NCI-H82 treated with DMSO at 0.1 percent for 48 hours (cell line): ENCODE measurements around the gene PRKCQ.

Source experiments
- DNase-seq: peaks from one replicate; lab custom pipeline; 2025; ENCODE audit not compliant: unreplicated experiment; lab: John Stamatoyannopoulos, UW

The PRKCQ gene

DNA sequence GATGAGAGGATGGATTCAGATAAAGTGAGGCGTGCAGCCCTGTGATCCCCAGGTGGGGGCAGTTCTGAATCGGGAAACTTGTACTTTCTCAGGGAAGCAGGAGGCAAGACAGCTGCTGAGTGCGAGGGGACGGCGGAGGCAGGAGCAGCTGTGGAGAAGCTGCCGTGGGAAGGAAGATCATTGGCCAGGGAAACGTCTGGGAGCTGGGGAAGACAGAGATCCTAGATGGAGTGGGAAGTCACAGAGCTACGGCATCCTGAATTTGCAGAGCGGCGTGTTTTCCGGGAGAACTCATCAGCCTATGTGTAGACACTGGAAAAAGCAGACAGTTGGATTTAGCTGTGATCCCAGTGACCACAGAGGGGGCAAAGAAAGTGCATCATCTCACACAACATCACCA, 9.2 kb downstream of the PRKCQ start:
- DNase-seq, result no peak

DNA sequence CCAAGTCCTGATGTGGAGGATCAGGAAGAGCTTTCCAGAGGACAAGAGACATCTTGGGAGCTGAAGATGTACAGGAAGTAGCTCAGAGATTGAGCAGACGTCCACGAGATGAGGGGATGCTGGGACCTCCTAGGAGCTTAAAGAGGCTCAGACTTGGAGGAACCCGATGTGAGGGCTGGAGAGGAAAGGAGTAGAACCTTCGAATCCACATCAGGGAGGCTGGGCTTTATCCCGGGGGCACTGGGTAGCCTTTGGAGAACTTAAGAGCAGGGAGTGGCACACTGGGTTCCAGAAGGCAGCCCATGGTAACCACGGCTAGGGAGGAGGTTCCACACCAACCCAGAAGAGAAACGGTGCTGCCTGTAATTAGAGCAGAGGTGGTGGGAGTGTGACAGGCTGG, 10.8 kb downstream of the PRKCQ start:
- DNase-seq, result no peak

DNA sequence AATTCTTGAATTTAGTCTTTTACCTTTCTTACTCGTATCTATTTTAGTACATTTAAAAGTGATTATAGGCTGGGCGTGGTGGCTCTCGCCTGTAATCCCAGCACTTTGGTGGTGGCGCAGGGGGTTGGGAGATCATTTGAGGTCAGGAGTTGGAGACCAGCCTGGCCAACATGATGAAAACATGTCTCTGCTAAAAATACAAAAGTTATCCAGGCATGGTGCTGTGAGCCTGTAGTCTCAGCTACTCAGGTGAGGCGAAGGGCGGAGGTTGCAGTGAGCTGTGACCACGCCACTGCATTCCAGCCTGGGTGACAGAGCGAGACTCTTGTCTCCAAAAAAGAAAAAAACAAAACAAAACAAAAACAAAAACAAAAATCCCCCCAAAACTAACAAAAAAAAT, 12.2 kb downstream of the PRKCQ start:
- DNase-seq, result no peak

DNA sequence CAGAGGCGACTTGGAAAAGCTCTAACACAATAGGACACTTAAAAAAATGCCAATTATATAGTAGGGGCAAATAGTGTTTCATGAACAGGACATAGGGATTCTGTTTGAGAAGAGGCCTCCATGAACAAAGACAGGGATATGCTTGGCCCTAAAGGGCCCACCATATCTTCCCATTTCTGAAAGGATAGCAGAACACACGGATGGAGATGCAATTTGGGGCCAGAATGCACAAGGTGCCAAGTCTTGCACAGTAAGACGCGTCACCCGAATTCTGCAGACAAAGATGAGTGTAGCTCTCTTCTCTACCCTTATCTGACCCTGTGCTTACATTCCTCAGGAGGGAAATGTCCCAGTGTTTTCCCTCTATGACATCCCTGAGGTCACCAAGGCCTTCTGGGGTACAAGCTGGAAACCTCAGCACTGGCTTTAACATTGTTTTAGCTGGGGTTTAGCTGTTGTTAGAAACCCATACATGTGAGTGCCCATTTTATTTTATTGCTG, 12.8 kb downstream of the PRKCQ start:
- no peak for DNase-seq

DNA sequence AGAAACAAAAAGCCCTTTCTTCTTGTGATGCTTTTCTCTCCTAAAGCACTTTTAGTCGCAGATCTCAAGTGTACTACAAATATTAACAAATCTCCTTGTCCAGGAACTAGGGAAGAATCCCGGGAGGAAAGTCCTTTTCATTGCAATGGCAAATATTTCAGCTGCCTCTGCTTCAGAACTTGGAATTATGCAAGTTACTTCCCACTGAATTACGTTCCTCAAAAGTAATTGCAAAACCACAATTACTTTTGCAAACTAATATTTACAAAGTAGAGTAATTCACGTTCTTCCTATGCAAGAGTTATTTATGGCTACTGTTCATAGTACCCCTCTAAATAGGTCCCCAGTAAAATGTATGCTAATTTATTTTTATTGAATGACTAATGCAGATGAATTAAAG, 14.5 kb downstream of the PRKCQ start:
- no peak for DNase-seq

DNA sequence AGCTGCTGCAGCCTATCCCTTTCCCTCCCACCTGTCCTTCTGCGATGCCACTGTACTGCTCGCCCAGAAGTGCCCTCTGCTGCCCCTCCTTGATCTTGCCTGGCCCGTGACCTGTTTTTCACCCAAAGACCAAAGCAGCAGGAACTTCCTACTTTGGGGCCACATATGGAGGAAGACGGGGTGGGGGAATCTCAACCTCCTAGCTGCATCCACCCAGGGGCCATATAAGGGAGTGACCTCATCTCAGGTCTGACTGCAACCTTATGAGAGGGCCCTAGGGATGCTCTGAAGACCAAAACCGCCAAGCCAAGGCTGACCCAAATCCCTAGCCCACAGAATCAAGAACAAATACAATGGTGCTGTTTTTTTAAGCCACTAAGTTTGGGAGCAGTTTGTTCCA, 15.7 kb downstream of the PRKCQ start:
- no peak for DNase-seq

DNA sequence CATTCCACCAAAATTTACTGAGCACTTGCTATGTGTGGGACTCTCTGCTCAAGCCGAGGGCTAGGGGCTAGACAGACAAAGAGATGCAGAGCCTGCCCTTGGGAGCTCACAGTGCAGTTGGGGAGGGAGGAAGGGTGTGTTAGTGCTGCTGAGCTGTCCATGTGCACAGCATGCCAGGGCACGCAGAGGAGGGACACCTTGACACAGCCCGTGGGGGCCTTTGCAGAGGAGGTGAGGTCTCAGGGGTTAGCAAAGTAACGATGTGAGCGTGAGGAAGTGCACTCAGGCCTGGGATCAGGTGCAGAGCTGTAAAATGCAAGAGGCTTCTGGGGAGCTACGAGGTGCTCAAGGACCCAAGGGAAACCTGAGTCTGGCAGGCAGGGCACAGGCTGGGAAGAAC, 16.3 kb downstream of the PRKCQ start:
- DNase-seq, result no peak

DNA sequence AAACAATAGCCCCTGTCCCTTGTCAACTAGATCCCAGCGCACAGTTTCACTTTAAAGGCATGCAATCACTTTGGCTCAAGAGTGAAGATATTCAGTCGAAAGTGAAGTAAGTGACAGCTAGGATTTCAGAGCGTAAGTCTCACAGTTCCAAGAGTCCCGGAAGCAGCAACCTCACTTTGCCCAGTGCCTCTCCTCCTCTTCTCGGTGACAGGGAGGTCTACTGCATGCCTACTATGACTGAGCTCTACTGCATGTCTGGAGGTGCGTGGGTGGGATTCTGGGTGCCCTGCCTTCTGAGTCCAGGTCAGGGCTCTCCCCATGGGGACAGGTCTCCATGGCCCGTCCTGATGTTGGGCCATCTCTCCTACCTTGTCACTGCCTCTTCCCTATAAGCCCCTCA, 17.0 kb downstream of the PRKCQ start:
- peak; percentile 15 for DNase-seq

DNA sequence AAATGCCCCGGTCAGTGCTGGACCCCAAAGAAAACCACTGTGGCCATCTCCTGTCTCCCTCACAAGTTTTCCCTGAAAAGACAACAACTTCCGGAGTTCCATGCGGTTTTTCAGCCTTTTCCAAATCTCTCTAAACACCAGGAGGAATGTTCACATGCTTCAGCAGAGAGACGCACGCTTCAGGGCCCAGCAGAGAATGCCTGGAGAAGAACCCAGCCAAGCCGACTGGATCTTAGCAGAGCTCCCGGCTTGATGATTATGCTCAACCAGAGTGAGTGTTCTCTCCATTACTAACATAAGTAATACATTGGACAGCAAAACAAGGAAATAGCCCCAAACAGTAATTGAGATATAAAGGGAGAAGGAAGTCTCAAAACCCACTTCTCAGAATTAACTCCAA, 17.9 kb downstream of the PRKCQ start:
- no peak for DNase-seq

DNA sequence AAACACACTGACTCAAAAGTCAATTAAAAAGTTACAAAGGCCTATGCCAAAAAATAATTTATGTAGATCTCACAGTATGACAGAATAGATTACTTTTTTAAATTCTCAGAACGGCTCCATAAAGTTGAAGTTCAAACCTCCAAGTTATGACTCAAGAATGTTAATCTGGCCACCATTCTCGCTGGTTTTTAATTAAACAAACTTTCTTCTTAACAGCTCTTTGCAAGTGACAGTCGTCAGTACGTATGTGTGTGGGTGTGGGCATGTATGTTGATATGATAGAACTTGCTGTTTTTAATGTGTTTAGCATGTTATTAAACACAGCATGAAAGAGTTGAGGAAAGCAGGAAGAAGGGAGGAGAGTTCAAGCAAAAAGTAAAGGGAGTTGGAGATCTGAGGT, 18.5 kb downstream of the PRKCQ start:
- no peak for DNase-seq

DNA sequence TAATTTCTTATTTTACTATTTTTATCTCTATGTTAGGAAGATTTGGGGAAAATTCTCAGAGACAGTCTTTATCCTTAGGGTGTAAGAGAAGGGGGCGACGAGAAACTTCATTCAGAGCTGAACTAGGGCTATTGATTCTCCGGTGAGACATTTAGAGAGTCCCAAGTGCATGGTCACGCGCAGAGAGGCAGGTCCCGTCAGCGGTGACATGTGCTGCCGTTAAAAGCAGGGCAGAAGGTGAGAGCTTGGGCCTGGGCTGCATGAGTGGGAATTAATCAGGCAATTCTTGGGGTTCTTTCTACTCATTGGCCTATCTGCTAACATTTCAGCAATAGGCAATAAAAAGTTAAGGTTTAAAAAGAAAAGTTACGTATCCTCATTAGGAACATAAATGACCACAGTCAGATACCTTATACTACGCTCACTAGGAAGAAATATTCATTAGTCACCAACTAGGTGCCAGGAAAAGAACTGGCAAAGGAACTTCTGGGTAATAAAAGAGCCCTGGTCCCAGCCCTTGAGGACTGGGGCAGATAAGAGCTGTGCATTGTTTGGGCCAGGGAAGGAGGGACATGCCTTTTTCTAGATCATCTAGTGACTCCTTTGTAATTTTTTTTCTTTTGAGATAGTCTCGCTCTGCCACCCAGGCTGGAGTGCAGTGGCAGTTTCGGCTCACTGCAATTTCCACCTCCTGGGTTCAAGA, 21.2 kb downstream of the PRKCQ start:
- DNase-seq, result no peak

DNA sequence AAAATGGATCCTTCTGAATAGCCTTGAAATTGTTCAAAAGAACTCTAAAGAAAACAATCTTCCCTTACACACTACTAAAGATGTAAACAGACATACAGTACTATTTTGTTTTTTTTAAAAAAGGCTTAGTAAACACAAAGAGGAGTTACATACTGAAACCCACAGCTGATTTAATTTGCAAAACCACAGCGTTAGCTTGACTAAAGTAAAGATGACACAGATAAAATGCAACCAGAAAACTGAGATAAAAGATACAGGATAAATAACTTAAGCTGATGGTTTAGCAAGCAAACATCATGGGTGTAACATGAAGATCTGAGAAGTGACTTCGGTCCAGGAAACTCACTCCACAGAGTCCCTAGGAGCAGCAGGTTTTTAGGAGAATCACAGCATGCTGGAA, 21.8 kb downstream of the PRKCQ start:
- no peak for DNase-seq

DNA sequence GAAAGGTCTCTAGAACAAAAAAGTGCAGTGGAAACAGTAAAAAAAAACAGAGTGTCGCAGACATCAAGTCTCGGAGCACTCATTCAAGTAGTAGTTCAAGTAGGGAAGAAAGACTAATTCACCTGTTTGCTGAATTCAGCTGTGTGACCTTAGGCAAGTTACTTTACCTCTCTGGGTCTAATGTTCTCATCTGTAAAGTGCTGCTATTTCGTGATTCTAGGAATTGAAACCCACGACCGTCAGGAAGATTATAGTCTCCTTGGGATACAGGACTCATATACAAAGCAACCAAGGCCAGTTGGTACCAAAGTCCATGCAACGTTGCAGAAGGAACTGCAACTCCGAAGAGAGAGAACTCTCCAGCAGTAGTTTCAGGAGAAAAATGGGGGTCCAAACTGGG, 26.1 kb downstream of the PRKCQ start:
- DNase-seq, result no peak

DNA sequence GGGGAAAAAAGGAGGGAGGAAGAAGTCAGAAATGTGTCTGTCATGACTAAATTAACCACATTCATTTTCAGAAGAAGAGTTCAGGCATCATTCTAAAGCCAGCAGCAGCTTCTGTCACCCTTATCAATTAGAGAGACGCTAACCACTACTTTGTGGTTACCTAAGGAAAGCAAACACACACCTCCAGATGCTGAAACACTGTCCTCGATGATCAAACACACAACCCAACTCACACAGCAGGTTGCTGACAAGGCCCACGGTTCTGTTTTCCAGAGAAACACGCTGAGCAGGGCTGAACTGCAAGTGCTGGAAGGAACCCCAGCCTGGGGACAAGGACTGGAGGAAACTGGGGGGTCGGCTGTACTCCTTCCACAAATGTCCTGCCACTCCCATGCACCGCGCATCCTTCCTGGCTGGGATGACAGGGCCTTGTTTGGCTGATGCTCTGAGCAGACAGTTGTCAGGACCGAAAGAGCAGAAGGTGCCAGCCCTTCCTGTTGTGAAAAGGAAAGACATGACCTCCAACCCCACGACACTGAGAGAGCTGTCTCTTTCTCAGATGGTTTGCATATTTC, 36.6 kb downstream of the PRKCQ start:
- no peak for DNase-seq

DNA sequence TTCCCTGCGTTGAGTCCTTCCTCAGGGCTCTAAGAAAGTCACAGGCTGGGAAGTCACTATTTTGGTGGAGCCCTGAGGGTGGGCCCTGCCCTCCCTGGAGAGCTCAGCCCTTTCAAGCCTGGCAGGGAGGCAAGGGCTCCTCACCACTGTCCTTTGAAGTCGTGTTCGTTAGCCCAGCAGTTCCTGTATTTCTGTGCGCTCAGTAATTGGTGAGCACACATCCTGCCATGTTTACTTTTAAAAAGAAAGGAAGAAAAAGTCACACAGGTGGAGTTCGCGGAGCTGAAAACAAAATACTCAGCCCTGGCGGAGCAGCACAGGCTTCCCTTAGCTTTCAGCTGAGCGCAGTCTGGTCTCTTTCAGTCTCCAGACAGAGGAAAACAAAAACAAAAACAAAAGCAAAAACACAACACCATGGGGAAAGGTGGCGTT, 37.1 kb downstream of the PRKCQ start:
- DNase-seq, result no peak

DNA sequence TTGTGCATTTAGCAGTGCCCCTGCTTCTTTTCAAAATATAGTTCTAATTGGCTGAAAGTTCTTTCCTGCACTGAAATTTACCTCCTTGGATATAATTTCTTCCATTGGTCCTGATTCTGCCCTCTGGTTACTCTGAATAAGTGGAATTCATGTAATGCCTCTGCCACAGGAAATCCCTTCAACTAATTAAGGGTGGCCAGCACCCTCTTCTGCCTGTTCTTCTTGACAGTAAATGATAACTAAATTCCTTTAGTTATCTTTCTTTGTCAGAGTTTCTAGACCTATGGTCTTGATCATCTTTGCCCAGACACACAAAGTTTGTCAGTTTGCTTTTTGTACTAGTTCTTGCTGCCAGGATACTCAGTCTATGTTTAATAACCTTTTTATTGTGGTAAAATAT, 40.2 kb downstream of the PRKCQ start:
- no peak for DNase-seq

DNA sequence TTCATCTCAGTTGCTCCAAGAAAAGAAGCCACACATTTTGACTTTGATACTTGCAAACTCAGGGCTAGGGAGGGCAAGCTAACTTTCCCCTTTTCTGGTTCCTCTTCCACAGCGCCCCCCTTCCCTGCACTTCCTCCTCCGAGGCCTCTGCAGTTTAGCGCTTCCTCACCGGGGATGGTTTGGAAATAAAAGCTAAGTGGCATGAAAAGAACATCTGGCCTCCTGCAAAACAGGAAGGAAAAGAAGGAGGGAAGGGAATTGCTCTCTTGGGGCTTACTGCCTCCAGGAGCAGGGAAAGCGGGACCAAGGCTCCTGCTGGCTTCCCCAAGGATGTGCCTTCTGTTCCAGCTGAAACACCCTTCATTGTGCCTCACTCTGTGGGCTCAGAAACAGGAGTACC, 42.3 kb downstream of the PRKCQ start:
- no peak for DNase-seq

DNA sequence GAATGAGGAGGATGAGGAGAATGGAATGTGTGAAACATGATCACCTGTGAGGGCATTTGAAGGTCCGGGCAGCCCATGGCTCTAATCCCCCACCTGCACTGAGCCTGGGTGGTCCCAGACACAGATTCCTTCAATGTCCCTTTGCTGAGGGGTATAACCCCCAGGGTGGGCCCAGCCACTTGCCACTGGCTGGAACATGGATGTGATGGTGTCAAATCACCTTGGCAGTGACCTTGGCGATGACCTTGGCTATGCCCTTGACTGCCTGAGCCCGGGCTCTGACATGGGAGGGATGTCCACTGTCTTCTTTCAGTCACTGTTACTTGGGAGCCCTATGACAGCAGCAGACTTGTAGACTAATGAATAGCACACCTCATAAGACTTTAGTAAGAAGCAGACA, 44.0 kb downstream of the PRKCQ start:
- DNase-seq, result no peak

DNA sequence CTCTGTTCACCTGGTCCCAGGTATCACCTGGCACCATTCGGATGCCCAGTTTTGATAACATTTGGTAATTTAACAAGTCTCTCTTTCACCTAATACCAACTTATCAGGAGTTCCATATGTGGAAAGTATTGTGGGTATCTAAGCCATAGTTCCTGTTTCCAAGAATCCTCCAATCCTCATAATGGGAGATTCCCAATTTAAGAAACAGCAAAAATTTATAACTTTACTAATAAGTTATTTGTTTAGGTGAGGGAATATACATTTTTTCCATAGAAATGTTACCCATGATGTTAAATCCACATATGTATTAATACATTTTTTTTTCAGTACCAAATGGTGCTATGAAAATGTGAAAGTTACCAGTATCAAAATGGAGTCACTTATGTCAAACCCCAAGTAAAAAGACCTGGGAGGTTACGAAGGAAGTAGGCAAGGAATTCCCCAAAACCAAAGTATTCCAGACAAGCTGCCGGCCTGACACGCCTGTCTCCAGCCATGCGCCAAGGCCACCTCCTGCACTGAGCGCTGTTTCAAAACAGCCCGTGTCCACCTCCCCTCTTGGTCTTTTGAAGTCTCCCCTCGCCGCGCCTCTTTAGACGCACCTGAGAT, 44.8 kb downstream of the PRKCQ start:
- DNase-seq, result no peak

DNA sequence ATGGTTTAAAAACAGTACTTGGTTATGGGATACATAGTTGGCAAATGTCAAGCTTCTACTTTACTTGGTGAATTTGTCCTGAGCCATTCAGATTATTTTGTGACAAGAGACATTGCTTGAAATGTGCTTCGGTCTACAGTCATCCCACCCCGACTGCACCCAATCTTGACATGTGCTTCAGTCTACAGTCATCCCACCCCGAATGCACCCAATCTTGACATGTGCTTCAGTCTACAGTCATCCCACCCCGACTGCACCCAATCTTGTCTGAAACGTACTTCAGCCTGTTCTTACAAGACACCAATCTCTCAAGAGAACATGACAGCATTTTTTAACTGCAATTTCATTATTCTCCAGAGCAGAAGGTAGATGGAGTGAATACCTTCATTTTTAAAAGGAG, 47.8 kb downstream of the PRKCQ start:
- DNase-seq, result no peak

DNA sequence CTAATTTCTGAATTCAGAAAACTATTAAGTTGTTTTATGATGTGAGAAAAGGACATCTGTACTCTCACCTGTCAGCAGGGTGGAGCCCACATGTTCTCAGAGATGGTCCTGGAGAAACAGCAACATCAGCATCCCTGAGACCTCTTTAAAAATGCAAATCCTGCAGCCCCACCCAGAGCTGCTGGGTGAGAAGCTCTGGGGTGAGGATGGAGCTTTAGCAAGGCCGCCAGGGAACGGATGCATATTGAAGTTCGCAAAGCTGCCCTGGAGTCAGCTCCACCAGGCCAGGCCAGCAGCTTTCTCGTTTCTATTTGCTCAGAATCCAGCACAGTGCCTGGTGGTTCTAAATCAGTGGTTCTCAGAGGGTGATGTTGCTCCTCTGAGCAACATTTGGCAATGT, 49.1 kb downstream of the PRKCQ start:
- no peak for DNase-seq

DNA sequence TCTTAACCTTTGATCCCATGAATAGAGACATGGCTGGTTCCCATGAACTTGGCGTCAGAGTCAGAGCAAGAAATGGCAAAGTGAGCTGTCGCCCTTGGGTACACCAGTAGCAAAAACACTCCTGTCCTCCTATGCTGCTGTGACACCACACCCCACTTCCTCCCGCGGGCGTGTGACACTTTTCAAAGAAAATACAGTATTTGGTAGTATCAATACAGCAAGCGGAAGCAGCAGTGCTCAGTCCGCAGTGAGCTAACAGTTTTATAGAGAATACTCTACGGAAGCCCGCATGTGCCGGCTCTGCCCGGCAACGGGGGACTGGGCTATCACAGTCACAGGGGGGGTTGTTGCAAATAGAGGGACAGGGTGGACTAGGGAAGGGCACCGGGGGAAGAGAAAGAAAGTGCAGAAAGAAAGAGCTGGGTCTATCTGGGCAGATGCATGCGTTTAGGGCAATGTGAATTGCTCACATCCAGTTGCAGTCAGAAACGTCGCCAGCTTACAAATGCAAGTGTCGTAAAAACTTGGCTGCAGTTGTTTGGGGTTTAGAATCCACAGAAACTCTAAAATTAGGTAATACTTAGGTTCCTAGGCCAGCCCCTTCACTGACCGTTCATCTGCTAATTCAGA, 49.8 kb downstream of the PRKCQ start:
- no peak for DNase-seq
